ENCODE results near the gene SCN3B.
A peak's percentile ranks its signal among the peaks of the same experiment; 100 is the strongest.

The SCN3B gene

GRCh38 chr11:123653827-123654565 is 428 bp downstream of the SCN3B start:
- DNase-seq: peak in 1 of 2 donors; percentile 4

DNA sequence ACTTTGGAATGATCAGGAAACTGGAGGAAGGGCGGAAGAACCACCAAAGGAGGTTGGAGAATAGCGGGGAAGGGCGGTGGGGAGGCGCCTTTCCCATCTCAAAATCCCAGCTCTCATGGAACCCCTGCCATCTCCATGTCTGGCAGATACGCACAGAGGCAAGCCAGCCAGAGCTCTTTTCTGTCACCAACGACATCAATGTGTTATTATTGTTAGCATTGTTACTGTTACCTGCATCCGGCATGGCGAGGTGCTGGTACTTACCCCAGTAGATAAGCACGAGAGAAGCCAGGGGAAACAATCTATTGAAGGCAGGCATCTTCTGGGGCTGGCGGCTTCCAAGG is 969 bp downstream of the SCN3B start:
- DNase-seq: no peak

DNA sequence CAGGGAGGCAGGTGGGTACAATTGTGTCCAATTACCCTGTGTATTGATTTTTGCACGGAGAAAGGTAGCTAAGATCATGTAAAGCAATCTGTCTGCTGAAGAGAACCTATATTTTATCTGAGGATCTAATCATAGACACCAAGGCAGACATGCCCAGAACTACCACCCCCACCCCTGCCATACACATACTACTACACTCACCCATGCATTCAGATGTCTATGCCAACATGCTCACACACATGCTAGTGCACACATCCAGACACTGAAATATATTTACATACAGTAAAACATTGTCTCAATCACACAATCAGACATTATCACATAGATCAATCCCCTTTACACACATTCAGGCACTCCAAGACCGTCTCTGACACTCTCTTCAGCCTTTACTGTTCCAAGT is 1.8 kb downstream of the SCN3B start:
- DNase-seq: no peak

GRCh38 chr11:123650901-123651300 is 3.5 kb downstream of the SCN3B start:
- DNase-seq: no peak

DNA sequence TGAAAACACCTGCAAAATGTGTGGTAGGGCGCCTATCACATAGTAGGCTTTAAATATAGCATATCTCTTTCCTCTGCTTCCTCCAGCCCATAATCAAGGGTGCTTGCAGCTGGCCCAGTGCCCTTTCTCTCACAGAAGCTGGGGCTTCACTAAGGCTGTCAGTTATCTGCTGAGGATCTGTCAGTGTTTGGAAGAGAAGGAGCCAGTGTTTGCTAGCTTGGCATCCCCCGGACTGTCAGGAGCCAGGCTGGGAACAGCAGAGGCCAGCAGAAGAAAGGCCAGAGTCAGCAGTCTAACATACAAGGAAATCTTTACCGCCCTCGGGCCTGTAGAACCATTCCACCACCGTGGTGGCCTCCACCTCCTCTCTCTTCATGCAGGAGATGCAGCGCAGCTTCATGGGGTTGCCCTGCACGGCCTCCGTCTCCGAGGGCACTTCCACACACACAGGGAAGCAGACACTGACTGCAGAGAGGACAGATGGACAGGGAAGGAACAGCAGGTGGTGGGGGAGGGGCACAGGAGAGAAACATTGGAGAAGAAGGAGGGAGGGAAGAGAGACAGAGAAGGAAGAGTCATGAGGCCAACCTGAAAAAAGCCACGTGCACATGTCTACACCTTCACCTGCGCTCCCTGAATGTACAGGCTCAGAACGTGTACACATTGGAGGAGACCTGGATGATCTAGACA is 9.0 kb downstream of the SCN3B start:
- no peak for DNase-seq

GRCh38 chr11:123642435-123642834 is 12.0 kb downstream of the SCN3B start:
- no peak for DNase-seq

DNA sequence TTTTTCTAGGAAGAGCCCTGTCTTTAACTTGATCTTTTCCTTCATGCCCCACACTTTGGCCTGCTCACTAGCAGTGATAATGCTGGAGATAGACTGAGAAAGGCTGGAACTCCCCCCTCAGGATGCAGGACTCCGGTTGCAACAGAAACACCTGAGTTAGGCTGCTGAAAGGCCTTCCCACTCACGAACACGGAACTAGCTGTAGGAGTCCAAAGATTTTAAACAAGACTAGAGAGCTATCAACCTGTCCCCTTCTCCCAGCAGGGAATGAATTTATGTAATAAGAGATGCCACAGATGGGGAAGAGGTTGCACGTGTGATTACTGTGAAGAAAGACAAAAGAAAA is 13.0 kb downstream of the SCN3B start:
- no peak for DNase-seq

GRCh38 chr11:123640677-123641494 is 13.5 kb downstream of the SCN3B start:
- peak; percentile 33 to 36 for DNase-seq

GRCh38 chr11:123640029-123640428 is 14.4 kb downstream of the SCN3B start:
- no peak for DNase-seq

GRCh38 chr11:123630126-123630608 is 24.3 kb downstream of the SCN3B start:
- no peak for DNase-seq

DNA sequence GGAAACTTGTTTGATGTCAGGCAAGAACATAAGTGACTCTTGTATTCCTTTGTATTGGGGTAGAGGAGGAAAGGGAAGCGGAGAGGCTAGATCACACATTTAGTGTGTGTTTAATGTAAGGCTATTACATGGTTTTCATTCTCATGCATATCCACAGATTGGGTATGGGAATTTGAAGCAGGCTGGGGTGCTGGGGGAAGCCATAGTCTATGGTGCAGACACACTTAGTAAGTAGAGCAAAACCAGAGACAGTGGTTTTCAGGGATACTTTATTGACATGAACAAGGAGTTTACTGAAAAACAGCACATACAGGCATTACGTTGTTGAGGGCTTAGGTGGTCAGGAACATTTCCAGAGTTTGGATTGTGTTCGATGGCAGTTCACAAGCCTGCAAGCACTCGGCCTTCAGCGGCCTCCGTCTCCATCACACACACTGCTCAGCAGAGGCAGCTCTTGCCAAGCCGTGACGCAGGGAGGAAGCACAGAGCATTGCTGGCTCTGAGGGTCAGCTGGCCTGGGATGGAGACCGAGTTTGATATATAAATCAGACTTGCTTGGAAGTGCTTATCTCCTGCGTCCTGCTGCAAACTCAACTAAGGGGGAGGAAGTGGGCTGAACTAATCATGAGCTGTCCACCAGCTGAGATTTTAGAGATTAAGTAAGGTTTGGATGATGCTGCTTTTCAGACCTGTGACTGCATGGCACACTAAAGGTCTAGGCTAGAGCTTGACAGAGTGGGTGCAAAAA is 25.3 kb downstream of the SCN3B start:
- DNase-seq: no peak

- no peak for DNase-seq
Measured at GRCh38 chr11:123624974-123625373, 29.4 kb downstream of the SCN3B start.

DNA sequence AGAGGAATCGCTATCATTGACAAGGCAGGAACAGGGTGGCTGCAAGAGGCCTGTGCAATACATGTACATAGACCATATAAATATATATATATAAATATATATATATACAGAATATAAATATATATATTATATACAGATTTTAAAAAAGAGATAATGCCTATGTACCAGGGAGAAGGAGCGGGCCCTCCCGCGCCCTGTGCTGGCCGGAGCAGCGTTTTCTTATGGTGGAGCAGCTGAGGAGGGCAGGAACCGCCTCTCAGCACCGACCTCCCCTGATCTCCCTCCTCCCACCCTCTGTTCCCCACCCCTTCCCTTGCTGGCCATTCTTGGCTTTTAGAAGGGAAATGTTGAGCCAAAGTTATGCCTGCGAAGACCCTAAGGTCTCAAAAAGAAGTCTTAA is 31.8 kb downstream of the SCN3B start:
- DNase-seq: no peak

GRCh38 chr11:123616505-123617198 is 37.8 kb downstream of the SCN3B start:
- no peak for DNase-seq

- DNase-seq: no peak
Measured at GRCh38 chr11:123611698-123612097, 42.7 kb downstream of the SCN3B start.

DNA sequence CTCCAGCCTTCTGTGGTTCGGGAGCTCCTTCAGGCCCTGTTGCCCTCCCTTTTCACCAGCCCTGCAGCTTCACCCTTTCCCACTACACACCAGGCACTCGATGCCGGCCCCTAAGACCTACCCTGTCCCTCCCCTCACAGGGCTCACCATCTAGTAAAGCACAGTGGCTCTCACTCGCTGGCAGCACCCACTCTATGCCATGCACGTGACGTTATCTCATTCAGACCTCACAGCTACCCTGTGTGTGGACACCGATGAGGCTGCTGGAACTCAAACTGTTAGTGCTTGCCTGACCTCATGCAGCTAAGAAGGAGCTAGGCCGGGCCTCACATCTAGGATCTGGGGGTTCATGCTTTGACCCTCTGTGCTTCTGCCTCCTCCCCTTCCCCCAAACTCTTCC is 45.5 kb downstream of the SCN3B start:
- DNase-seq: no peak

DNA sequence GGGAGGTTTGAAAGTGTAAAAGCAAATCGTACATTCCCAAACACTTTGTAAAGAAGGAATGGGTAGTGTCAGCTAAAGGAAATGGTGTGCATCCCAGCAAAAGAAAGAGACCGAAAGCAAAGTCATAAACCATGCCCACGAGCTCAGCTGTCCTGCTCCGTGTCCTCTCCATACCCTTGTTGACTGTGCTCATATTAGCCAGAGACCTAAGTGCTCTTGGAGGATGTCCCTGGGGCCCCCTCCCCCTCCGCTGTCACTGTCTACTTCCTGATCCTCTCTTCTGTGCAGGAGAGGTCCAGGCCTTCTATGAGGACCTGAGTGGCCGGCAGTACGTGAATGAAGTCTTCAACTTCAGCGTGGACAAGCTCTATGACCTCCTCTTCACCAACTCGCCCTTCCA is 46.1 kb downstream of the SCN3B start:
- no peak for DNase-seq

DNA sequence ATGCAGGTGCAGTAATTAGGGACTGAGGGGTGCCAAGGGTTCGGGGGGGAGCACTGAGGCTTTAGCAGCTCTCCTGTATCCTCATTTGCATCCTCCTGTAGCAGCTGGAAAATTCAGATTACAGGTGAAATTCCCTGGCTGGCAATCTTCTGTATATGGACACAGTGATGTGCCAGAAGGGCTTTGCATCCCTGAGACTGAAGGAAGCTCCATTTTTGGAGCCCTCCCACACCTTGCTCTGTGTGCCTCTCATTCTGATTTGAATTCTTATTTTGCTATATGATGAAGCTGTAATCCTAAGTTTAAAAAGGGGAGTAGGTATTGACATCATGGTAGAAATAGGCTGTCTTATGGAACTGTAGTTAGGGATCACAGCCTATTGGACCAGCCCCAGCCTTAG is 46.6 kb downstream of the SCN3B start:
- no peak for DNase-seq

- DNase-seq: no peak
Measured at GRCh38 chr11:123603666-123604065, 50.8 kb downstream of the SCN3B start.

GRCh38 chr11:123601743-123602142 is 52.7 kb downstream of the SCN3B start:
- DNase-seq: no peak

DNA sequence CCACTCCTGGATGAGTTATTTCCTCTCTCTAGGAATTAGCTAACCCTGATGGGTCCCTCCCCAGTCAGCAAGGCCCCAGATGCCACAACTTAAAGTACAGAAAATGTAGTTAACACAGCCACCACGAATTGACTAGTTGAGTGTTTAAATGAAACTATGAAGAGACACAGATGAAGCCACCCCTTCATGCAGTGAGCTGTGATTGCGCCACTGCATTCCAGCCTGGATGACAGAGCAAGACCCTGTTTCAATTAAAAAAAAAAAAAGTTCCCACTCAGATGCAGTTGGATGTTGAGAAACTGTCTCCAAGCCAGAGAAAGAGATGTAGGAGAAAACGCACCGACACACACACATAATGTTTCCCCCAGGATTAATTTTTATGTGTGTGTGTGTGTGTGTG is 53.3 kb downstream of the SCN3B start:
- DNase-seq: no peak

DNA sequence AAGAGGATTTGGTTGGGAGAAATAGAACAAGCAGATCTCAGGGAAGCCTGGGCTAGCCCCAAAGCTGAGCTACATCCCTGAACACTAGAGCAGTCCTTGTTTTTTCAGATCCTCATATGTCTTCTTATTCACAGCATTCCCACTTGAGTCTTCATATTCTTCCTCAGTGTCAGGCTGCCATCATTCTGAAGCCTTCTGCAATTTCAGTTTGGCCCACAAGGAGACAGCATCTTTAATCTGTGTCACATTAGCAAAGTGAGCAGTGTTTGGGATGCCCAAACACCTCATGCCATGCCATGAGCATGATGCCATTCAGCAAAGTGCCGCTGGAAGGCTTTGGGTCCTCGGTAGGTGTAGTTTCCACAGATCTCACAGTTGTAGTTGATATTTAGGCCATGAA is 56.6 kb downstream of the SCN3B start:
- no peak for DNase-seq

DNA sequence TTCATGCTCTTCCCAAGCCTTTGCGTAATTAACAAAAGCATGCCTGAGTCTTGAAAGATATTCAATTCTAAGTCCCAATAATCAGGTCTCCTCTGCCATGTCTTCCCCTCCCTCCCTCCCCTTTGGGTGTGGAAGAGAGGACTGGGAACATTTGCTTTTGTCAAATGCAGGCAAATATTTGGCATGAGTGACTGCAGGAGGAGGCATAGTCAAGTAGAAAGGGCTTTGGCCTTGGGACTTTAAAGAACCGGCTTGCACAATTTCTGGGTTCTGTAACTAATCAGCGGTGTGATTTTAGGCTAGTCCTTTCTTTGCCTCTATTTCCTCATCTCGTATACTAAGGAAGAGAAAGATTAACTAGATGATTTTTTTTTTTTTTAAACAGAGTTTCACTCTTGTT is 59.5 kb downstream of the SCN3B start:
- DNase-seq: no peak

All from CD4-positive, alpha-beta T cell treated with Interleukin-4 for 1 hour (primary cell).